Fibroblast of the aortic adventitia (primary cell): ENCODE results near the gene VSIR. TPM values are rescaled to one million over a fixed set of nuclear protein-coding genes. Genes with fewer than 3 reads are reported as not detected.

Experiments used
- DNase-seq: peaks from one replicate; pipeline ENCODE4 v3.0.0-alpha.2; 2010; ENCODE audit warnings: low read depth
- H3K4me3 ChIP-seq: 2 replicates; pipeline ENCODE4 v1.5.1; 2011; ENCODE audit warnings: low read depth, mild to moderate bottlenecking, control low read depth, low read length, moderate library complexity
- total RNA-seq: library from RNA; depleted of rRNA; stranded (reverse); fragments of >200 nt; gene quantifications from 2 replicates; pipeline ENCODE4 v1.2.3, GENCODE V29; 2012; ENCODE audit warnings: low replicate concordance
- TF ChIP-seq, protein P1 (sequence below): IDR thresholded peaks from 2 replicates; pipeline ENCODE4 v1.5.1; 2011; ENCODE audit warnings: mild to moderate bottlenecking, low read length, control low read depth, inconsistent platforms; ENCODE audit not compliant: insufficient read depth

The VSIR gene
- total RNA-seq, 1 donor = 16.9 TPM

- TF ChIP-seq, protein P1, sequence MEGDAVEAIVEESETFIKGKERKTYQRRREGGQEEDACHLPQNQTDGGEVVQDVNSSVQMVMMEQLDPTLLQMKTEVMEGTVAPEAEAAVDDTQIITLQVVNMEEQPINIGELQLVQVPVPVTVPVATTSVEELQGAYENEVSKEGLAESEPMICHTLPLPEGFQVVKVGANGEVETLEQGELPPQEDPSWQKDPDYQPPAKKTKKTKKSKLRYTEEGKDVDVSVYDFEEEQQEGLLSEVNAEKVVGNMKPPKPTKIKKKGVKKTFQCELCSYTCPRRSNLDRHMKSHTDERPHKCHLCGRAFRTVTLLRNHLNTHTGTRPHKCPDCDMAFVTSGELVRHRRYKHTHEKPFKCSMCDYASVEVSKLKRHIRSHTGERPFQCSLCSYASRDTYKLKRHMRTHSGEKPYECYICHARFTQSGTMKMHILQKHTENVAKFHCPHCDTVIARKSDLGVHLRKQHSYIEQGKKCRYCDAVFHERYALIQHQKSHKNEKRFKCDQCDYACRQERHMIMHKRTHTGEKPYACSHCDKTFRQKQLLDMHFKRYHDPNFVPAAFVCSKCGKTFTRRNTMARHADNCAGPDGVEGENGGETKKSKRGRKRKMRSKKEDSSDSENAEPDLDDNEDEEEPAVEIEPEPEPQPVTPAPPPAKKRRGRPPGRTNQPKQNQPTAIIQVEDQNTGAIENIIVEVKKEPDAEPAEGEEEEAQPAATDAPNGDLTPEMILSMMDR = no peak
- DNase-seq = peak; percentile 77
- H3K4me3 ChIP-seq = no peak overlapping the region
Observed at GRCh38 chr10:71717551-71717951, 55.8 kb downstream of the VSIR start.

DNA sequence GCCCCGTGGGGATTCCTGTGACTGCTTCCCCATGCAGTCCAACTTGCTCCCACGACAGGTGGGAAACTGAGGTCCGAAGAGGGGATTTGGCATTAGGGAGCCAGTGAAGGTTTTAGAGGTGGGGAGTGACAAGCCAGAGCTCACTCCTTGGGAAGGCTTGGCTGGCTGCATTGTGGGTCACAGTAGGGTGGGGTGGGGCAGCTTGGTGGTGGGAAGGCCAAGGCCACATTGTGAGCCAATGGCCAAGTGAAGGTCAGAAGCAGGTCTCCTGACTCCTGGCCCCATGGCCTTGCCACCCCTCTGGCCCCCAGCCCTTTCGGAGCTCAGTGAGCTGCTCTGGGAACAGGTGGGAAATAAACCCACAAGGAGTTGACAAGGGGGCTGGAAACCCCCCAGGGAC is 56.3 kb downstream of the VSIR start:
- no peak overlapping the region for H3K4me3 ChIP-seq
- TF ChIP-seq, protein P1 = no peak
- DNase-seq = no peak

GRCh38 chr10:71716426-71716825 is 56.9 kb downstream of the VSIR start:
- TF ChIP-seq, protein P1 = no peak
- DNase-seq = no peak
- no peak overlapping the region for H3K4me3 ChIP-seq

- TF ChIP-seq, protein P1 = no peak
- no peak for DNase-seq
- no peak overlapping the region for H3K4me3 ChIP-seq
Observed at GRCh38 chr10:71715860-71716259, 57.5 kb downstream of the VSIR start.

DNA sequence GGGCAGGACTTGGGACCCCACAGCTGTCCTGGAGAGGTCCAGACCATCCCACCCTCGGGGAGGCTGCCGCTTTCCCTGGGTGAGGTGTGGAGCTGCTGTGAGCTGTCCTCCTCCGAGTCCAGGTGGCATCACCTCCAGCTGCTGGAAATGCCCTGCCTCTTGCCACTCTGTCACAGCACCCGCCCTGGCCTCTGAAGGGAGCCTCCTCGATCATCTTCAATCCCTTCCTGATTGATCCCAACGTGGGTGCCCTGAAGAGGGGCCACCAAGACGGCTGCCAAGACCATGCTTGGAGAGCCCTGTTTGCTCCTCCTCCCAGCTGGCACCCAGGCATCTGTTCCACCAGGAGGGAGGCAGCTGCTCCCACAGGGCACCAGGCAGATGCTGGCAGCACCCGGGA is 58.3 kb downstream of the VSIR start:
- DNase-seq = no peak
- TF ChIP-seq, protein P1 = no peak
- no peak overlapping the region for H3K4me3 ChIP-seq

DNA sequence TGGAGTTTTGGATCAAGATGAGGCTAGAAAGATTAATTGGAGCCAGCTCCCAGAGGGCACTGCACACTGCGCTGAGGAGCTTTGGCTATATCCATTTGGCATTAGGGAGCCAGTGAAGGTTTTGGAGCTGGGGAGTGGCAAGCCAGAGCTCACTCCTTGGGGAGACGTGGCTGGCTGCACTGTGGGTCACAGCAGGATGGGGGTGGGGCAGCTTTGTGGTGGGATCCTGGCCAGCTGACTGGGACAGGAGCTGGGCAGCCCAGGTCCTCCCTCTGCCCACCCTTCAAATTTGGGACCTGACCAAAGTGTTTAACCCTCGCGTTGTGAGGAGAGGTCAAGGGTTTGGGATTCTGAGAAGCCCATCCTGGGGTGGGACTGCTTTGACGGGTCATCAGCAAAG is 58.7 kb downstream of the VSIR start:
- TF ChIP-seq, protein P1 = no peak
- DNase-seq = no peak
- no peak overlapping the region for H3K4me3 ChIP-seq

GRCh38 chr10:71714031-71714410 is 59.3 kb downstream of the VSIR start:
- TF ChIP-seq, protein P1 = no peak
- no peak for DNase-seq
- peak overlapping the region; percentile 14 for H3K4me3 ChIP-seq
